HG02870 (cell line): Measurements from ENCODE around the gene GLCCI1.

ENCODE experiments used
- ATAC-seq: cut with Tn5 transposase; IDR thresholded peaks from one replicate; pipeline ENCODE4 v1.9.1; 2021; ENCODE audit warnings: mild to moderate bottlenecking, moderate library complexity; ENCODE audit not compliant: unreplicated experiment

The GLCCI1 gene

DNA sequence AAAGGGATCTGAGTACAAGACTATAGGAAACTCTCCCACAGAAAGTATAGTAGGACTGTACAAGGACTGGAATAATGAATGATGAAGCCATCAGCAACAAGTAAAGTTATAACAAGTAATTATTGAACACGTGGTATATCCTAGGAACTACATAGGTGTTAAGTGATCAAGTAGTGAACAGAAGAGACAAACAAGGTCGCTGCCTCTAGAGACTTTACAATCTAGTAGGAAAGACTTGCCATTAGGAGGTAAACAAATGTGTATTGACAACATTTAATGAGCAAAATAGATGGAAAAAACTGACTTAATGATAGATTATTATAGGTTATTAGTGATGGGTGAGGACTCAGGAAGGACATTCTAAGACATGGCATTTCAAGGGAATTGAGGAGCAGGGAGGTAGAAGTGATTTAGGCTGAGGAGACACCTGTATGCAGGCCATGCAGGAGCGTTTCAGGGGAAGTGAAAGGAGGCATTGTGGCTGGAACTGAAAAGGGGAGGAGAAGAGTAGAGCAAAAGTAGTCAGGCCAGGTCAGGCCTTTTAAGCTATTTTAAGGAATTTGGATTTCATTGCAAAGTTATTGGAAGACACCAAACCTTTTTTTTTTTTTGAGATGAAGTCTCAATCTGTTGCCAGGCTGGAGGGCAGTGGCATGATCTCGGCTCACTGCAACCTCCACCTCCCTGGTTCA lies 8.5 kb upstream of the GLCCI1 start:
- peak; percentile 96 for ATAC-seq

- ATAC-seq, result no peak
These were observed 5.7 kb upstream of the GLCCI1 start for GRCh38 chr7:7962851-7963250.

DNA sequence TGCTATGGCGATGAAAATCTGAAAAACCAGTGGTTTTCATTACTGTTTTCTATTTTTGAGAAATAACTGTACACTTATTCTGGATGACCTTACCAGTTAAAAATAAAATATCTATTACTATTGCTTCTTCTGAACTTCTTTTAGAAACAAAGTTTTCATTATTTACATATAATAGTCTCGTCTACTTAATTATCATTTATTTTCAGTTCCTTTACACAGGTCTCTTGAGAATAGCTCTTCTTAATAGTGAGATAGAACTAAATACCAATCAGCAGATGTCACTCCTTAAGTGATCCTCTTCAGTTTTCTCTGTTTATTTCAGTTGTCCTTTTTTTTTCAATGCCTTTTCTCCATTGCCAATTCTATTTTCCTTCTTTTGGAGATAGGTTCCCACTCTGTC lies 4.3 kb upstream of the GLCCI1 start:
- ATAC-seq, result no peak

DNA sequence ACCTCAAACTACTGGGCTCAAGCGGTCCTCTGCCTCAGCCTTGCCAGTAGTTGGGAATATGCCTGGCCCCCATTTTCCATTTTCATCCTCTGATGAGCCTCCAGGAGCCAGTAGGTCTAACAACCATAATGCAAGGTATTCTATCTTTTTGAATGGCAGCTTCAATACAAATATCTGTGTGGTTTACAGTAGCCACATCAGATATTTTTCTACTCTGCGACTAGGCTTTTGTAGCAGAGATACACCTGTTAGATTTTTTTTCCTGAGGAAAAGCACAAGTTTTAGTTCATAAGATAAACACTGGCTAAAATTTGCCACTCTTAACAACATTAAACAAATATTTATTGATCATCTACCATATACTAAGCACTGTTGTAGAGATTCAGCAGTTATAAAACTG lies 3.9 kb upstream of the GLCCI1 start:
- ATAC-seq, result no peak

GRCh38 chr7:7965301-7965700 lies 3.3 kb upstream of the GLCCI1 start:
- ATAC-seq, result no peak

GRCh38 chr7:7966141-7966734 lies 2.4 kb upstream of the GLCCI1 start:
- peak; percentile 24 for ATAC-seq

- ATAC-seq, result no peak
These were observed 581 bp upstream of the GLCCI1 start for GRCh38 chr7:7967886-7968543.

- no peak for ATAC-seq
These were observed 975 bp downstream of the GLCCI1 start for GRCh38 chr7:7969306-7970236.

GRCh38 chr7:7970237-7970530 lies 1.6 kb downstream of the GLCCI1 start:
- ATAC-seq, result no peak

GRCh38 chr7:7970531-7971307 lies 2.1 kb downstream of the GLCCI1 start:
- ATAC-seq, result no peak

DNA sequence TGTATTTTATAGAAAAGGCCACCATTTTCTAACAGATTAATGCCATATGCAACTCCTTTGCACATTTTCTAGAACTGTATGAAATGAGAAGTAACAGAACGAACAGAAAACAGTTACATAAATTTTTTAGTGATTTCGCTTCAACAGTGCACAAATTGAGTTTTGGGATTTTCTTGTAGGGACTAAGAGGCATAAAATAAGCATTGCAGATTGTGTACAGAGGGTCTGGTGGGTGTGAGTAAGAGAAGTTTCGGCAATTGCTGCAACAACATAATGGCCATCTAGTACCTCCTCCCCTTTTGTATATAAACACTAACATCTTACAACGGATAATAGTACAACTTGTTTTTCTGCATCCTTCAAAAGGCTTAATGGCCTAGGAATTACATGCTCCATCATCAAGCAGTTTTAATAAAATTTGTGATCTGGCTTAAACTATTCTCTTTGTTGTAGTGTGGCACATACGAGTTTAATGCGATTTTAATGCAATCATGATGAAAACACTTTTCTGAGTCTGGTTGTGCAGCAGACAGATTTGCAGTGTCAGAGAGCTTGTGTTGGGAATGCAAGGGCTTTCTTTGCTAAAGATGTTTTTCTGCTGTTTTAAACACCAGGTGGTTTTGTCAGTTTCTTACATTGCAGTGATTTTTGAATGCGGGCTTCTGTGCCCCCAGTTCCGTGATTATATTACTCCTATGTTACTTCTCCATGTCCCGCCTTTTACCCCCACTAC lies 2.9 kb downstream of the GLCCI1 start:
- ATAC-seq, result no peak

DNA sequence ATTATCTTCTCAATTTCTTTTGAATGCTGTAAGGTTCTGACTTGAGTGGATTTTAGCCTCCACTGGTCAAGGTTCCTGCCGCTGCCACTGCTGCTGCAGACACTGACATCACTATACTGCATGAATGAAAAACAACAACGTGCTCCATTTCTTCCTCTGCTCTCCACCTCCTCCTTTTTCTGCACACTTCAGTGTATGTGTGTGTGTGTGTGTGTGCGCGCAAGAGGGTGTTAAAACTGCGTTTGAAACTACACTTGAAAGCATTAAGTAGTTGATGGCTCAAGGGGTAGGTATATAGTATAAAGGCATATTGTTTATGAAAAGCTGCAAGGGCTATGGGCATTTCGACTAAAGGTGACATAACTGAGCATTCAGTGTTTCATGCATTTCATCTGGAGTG lies 3.5 kb downstream of the GLCCI1 start:
- ATAC-seq, result no peak

- ATAC-seq, result no peak
These were observed 4.5 kb downstream of the GLCCI1 start for GRCh38 chr7:7972922-7973594.

- no peak for ATAC-seq
These were observed 8.1 kb downstream of the GLCCI1 start for GRCh38 chr7:7976677-7977076.

DNA sequence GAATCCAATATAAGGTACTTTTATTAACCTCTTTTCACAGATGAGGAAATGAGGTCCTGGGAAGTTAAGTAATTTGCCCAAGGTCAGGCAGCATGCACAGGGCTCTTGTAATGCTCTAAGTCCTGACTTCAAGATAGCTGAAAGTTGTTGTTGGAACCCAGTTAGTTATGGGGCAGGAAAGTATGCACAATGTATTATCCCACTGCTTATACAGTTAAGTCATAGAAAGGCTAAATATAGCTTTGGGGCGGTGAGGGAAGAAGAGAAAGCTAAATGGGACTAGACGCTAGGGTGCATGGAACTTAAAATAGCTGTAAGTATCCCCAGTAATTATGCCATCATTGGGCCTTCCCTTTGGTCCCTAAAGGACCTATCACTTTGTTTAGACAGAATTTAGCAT lies 9.2 kb downstream of the GLCCI1 start:
- ATAC-seq, result no peak

DNA sequence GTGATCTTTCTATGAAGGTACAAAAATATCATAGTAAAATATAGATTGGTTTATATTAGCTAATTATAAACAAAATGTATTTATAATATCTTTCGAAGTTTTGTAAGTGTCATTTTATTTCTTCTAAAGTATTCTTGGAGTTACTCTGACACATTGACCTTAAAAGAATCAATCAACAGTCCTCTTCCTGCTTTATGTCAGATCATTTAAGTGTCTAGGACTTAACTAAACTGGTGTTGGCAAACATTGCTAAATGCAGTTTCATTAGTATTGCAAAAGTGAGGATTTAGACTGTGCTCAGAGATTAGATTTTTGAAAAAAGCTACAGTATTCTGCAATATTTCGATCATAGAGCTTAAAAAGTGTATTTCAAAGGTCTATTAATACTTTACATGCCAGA lies 10.3 kb downstream of the GLCCI1 start:
- ATAC-seq, result no peak

DNA sequence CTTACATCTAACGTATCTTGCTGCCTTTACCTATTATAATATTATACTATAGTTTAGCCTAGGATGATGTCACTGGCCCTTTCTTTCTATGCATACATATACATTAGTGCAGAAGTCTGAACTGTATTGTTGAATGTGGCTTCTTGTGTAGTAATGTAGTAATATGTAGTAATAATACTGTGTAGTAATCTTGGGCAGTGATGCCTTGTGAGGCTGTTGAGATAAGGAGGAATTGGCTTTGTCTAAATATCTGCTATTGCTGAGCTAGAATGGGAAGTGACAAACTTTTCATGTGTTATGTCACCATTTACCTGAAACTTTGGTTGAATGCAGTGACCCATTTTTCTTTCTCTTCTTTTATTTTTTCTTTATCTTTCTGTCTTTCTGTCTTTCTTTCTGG lies 11.0 kb downstream of the GLCCI1 start:
- ATAC-seq, result no peak

GRCh38 chr7:7980134-7980533 lies 11.5 kb downstream of the GLCCI1 start:
- no peak for ATAC-seq

GRCh38 chr7:7982904-7983303 lies 14.3 kb downstream of the GLCCI1 start:
- ATAC-seq, result no peak

- no peak for ATAC-seq
These were observed 15.8 kb downstream of the GLCCI1 start for GRCh38 chr7:7984424-7984823.
